Measurements from ENCODE around the gene CDON.

DNA sequence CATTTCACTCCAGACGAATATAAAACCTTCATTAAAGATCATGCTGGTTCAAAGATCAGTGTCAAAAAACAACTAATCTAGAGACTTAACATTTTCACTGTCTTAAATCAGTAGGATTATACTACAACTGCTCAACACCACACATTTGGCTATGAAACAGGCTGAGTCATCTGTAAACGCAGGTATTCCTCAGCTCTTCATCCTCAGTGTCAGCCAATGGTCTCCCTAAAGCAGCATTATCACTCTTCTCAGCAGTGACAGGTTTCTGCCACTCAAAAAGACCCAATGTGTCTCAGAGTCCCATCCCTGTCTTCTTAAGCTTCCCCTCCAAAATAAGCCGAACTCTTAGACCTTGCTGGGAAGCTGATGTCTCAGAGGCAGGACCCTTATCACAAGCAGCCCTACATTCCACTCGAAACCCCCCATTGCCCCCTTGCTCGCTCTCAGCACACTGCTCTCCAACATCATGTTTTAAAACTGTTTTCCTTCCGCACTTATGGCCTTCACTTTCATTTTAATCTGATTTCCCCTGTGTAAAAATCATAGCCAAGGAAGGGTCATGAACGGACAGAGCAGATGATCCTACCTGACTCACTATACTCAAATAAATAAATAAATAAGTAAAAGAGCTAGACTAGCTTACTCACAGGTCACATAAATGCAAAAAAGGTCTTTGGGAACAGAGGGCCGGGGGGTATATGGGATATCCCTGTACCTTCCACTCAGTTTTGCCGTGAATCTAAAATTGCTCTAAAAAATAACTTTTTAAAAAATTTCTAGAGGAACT lies 23.0 kb downstream of the CDON start:
- TF ChIP-seq, protein P1, sequence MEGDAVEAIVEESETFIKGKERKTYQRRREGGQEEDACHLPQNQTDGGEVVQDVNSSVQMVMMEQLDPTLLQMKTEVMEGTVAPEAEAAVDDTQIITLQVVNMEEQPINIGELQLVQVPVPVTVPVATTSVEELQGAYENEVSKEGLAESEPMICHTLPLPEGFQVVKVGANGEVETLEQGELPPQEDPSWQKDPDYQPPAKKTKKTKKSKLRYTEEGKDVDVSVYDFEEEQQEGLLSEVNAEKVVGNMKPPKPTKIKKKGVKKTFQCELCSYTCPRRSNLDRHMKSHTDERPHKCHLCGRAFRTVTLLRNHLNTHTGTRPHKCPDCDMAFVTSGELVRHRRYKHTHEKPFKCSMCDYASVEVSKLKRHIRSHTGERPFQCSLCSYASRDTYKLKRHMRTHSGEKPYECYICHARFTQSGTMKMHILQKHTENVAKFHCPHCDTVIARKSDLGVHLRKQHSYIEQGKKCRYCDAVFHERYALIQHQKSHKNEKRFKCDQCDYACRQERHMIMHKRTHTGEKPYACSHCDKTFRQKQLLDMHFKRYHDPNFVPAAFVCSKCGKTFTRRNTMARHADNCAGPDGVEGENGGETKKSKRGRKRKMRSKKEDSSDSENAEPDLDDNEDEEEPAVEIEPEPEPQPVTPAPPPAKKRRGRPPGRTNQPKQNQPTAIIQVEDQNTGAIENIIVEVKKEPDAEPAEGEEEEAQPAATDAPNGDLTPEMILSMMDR (IDR thresholded peaks at IDR 0.05) = no peak
- no peak for TF ChIP-seq POLR2A (IDR thresholded peaks at IDR 0.05)
- no peak for TF ChIP-seq EP300 (IDR thresholded peaks at IDR 0.05)
- no peak for TF ChIP-seq POLR2AphosphoS5 (IDR thresholded peaks at IDR 0.05)
